K562 (cell line): ENCODE measurements around the gene METTL21C.

Experiments
- ARHGAP35 ChIP-seq: fragments of 450-650 bp; IDR thresholded peaks from 2 replicates; pipeline ENCODE4 v1.6.1; 2018; ENCODE audit not compliant: partially characterized antibody
- BDP1 ChIP-seq: IDR thresholded peaks from 3 replicates; pipeline ENCODE4 v1.6.1; 2011; ENCODE audit not compliant: insufficient read length, insufficient read depth
- NFE2L1 ChIP-seq: fragments of 450-650 bp; IDR thresholded peaks from 2 replicates; pipeline ENCODE4 v1.6.1; 2016; ENCODE audit warnings: missing genetic modification characterization, low read depth, mild to moderate bottlenecking, missing compliant biosample characterization, moderate library complexity, borderline replicate concordance
- POLR2AphosphoS5 ChIP-seq: IDR thresholded peaks from 2 replicates; pipeline ENCODE4 v1.6.1; 2011; ENCODE audit warnings: mild to moderate bottlenecking, low read depth, low read length, moderate library complexity; ENCODE audit not compliant: control insufficient read depth, insufficient read depth
- SRF ChIP-seq, 2 experiments: fragments of 250-450, 450-650 bp in 1 of 2; sonication (Bioruptor Pico) in 1 of 2; sonication (generic) in 1 of 2; formaldehyde crosslinking; IDR thresholded peaks; 2 replicates each; pipeline versions ENCODE4 v1.5.0 to v1.5.1; 2020 to 2022; ENCODE audit warnings: mild to moderate bottlenecking in 1 of 2, missing genetic modification reagents in 1 of 2
- TCF7L2 ChIP-seq: fragments of 150-350 bp; IDR thresholded peaks from 2 replicates; pipeline ENCODE4 v1.6.1; 2016; ENCODE audit warnings: low read depth, mild to moderate bottlenecking, low read length, moderate library complexity
- TFAP4 ChIP-seq: sonication (generic); formaldehyde crosslinking; IDR thresholded peaks from 2 replicates; pipeline ENCODE4 v1.8.0; 2022; ENCODE audit warnings: missing genetic modification reagents, mild to moderate bottlenecking, moderate library complexity, borderline replicate concordance
- ZNF395 ChIP-seq: fragments of 200-800 bp; sonication (Bioruptor generic); IDR thresholded peaks from 2 replicates; pipeline ENCODE4 v1.6.1; 2017; ENCODE audit warnings: missing genetic modification characterization, missing compliant biosample characterization
- ZNF431 ChIP-seq: sonication (generic); formaldehyde crosslinking; IDR thresholded peaks from 2 replicates; pipeline ENCODE4 v1.8.0; 2022; ENCODE audit warnings: mild to moderate bottlenecking, missing genetic modification reagents
- TF ChIP-seq, protein P1 (sequence below), 3 experiments: IDR thresholded peaks in 2 of 3; conservative IDR thresholded peaks in 1 of 3; 2 replicates each; pipeline ENCODE4 v1.5.1; 2011 to 2012; ENCODE audit warnings: low read length in 3 of 3, mild to moderate bottlenecking in 3 of 3, control low read depth in 2 of 3, improper control_type of control experiment in 1 of 3, inconsistent platforms in 1 of 3, low read depth in 1 of 3, mixed read lengths in 1 of 3, moderate library complexity in 1 of 3; ENCODE audit not compliant: insufficient read depth in 2 of 3
- TF ChIP-seq, protein P2 (sequence below): fragments of 450-650 bp; conservative IDR thresholded peaks from 2 replicates; pipeline ENCODE4 v1.6.1; 2016; ENCODE audit warnings: missing genetic modification characterization, low read depth, mild to moderate bottlenecking, missing compliant biosample characterization, moderate library complexity

GRCh38 chr13:102693776-102694175, 1.1 kb downstream of the METTL21C start:
- TF ChIP-seq POLR2AphosphoS5 = no peak
- TF ChIP-seq TCF7L2 = no peak
- TF ChIP-seq ARHGAP35 = no peak
- TF ChIP-seq, protein P1, sequence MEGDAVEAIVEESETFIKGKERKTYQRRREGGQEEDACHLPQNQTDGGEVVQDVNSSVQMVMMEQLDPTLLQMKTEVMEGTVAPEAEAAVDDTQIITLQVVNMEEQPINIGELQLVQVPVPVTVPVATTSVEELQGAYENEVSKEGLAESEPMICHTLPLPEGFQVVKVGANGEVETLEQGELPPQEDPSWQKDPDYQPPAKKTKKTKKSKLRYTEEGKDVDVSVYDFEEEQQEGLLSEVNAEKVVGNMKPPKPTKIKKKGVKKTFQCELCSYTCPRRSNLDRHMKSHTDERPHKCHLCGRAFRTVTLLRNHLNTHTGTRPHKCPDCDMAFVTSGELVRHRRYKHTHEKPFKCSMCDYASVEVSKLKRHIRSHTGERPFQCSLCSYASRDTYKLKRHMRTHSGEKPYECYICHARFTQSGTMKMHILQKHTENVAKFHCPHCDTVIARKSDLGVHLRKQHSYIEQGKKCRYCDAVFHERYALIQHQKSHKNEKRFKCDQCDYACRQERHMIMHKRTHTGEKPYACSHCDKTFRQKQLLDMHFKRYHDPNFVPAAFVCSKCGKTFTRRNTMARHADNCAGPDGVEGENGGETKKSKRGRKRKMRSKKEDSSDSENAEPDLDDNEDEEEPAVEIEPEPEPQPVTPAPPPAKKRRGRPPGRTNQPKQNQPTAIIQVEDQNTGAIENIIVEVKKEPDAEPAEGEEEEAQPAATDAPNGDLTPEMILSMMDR (IDR thresholded peaks at IDR 0.05 in 2 of 3, conservative IDR thresholded peaks at IDR 0.05 in 1 of 3; ENCODE audit: insufficient read depth in 2 of 3, low read depth in 1 of 3, low read length in 3 of 3) = no peak
- no peak for TF ChIP-seq BDP1
- TF ChIP-seq, protein P2, sequence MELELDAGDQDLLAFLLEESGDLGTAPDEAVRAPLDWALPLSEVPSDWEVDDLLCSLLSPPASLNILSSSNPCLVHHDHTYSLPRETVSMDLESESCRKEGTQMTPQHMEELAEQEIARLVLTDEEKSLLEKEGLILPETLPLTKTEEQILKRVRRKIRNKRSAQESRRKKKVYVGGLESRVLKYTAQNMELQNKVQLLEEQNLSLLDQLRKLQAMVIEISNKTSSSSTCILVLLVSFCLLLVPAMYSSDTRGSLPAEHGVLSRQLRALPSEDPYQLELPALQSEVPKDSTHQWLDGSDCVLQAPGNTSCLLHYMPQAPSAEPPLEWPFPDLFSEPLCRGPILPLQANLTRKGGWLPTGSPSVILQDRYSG (tag) = no peak
- no peak for TF ChIP-seq TFAP4 (CRISPR knock-in tag)
- TF ChIP-seq NFE2L1 = no peak
- TF ChIP-seq ZNF431 (CRISPR knock-in tag) = no peak
- no peak for TF ChIP-seq SRF (CRISPR knock-in tag; IDR thresholded peaks at IDR 0.05)
- no peak for TF ChIP-seq ZNF395 (CRISPR knock-in tag)
